HG03280 (cell line): ENCODE results near the gene MYO3B.
"Not testable (repeated sequence)": the region's sequence is repeated elsewhere in the genome, so short reads cannot be mapped to it uniquely, and the experiment has no call there.

Experiments used
- ATAC-seq: cut with Tn5 transposase; IDR thresholded peaks from one replicate; pipeline ENCODE4 v1.9.1; 2021; ENCODE audit warnings: mild to moderate bottlenecking, moderate library complexity; ENCODE audit not compliant: unreplicated experiment

Gene MYO3B

GRCh38 chr2:170582751-170583463 lies 405.0 kb downstream of the MYO3B start:
- no peak for ATAC-seq

DNA sequence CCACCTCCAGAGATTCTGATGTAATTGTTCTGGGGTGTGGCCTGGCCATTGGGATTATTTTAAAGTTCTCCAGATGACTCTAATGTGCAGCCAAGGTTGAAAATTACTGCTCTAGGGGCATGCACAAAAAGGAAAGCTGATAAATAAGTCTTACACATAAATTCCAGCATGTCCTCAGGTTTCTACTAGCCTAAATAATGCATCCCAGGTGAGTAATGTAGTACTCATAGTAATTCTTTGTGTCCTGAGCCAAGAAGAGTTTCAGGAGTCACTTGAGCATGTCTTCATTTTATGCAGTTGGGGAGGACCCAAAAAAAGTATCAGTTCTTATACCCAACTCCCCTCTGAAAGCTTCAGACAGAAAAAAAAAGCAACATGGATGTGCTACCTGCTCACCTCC lies 407.1 kb downstream of the MYO3B start:
- no peak for ATAC-seq

DNA sequence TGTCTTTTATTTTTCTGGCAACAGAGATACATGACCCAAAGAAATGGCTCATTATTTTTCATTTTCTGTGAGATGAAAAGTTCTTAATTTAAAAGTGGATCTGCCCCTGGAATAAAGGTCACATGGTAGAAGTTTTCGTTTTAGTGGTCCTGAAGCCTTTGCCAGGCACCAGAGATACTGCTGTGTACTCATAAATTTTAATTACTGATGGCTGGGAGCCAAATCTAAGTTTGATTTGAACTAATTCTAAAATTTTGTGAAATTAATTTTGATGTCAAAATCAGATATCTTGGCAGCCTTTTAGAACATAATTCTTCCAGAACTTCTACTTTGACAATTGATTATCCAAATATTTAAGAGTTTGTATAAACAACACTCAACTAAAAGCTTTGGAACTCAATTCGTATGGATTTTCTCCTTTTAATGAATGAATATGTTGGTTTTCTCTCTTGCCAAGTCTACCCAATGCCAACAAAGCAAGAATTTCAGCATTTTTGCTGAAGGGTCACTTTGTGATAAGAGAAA lies 408.7 kb downstream of the MYO3B start:
- ATAC-seq = no peak

- no peak for ATAC-seq
These were observed 409.2 kb downstream of the MYO3B start for GRCh38 chr2:170587117-170587516.

- no peak for ATAC-seq
These were observed 410.0 kb downstream of the MYO3B start for GRCh38 chr2:170587922-170588321.

DNA sequence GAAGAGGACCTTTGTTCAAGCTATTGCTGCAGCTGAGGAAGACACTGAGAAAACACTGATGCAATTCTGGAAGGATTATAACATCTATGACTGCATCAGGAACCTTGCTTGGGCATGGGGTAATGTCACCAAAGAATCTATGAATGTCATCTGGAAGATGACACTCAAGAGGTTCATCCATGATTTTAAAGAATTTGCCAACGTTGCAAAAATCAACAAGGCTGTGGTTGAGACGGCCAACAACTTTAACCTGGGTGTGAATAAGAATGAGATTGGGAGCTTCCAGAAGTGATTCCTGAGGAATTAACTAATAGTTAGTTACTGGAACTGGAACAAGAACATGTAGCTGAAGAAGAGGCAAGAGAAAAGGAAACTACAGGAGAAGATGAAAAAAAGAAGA lies 410.8 kb downstream of the MYO3B start:
- no peak for ATAC-seq

GRCh38 chr2:170596576-170596975 lies 418.6 kb downstream of the MYO3B start:
- no peak for ATAC-seq

GRCh38 chr2:170598067-170598395 lies 420.1 kb downstream of the MYO3B start:
- ATAC-seq = no peak

DNA sequence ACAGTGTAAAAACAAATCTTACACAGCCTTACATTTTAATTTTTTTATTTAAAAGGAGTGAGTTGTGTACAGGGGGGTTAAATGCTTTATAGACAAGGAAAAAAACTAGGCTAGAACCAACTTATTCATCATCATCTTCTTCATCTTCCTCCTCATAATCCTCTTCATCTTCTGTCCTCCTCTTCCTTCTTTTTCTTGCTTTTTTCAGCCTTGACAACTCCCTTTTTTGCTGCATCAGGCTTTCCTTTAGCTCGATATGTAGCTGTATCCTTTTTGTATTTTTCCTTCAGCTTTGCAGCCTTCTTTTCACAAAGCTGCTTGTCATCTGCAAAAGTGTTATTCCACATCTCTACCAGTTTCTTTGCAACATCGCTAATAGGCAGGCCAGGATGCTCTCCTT lies 423.5 kb downstream of the MYO3B start:
- no peak for ATAC-seq

GRCh38 chr2:170605862-170606261 lies 427.9 kb downstream of the MYO3B start:
- no peak for ATAC-seq

DNA sequence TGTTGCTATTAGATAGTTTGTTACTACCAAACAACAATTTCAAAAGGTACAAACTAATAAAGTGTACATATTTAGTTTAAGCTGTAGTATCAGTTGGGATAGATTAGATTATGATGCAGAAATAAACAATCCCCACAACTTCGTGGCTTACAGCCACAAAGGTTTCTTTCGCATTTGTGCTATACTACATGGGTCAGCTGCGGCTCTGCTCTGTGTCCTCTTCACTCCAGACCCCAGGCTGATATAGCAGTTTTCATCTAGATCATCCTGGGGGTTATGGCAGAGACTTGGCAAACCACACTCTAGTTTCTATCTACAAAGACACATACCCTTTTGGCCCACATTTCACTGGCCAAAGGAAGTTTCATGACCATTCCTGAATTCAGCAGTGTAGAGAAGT lies 429.2 kb downstream of the MYO3B start:
- no peak for ATAC-seq

DNA sequence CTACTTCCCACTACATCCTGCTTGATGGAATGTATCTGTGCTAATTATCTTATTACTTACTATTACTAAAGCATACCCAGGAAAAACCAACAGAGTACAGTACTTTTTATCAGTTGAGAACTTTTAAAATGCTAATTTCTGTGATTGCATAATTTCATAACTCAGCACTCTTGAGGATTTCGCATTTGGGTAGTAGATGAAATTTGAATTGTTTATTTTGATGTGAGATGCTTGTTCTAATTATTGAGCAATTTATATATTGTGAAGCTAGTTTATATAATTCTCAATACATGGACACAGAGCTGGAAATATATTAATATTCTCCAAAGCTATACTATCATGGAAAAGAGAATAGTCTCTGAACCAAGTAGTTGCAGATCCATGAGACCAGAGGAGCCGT lies 432.7 kb downstream of the MYO3B start:
- no peak for ATAC-seq

DNA sequence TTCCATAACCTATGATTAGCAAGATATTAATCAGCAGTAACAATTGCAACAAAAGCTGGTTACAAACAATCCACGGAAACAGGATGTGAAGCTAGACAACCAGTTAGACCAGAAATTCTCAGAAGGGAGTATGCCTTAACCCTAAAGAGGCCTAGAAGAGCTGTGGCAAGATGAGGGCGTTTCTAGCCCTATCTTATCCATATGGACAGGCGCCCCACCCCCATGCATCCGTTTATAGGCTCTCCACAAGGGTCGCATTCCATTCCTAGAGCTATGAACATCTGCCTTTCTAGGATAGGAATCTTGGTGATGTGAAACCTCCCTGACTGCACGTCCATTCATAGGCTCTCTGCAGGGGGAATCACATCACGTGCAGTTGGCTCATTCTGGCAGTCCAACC lies 441.0 kb downstream of the MYO3B start:
- not testable (repeated sequence) for ATAC-seq

DNA sequence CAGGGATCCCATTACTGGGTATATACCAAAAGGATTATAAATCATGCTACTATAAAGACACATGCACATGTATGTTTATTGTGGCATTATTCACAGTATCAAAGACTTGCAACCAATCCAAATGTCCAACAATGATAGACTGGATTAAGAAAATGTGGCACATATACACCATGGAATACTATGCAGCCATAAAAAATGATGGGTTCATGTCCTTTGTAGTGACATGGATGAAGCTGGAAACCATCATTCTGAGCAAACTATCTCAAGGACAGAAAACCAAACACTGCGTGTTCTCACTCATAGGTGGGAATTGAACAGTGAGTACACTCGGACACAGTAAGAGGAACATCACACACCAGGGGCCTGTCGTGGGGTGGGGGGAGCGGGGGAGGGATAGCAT lies 457.1 kb downstream of the MYO3B start:
- not testable (repeated sequence) for ATAC-seq

DNA sequence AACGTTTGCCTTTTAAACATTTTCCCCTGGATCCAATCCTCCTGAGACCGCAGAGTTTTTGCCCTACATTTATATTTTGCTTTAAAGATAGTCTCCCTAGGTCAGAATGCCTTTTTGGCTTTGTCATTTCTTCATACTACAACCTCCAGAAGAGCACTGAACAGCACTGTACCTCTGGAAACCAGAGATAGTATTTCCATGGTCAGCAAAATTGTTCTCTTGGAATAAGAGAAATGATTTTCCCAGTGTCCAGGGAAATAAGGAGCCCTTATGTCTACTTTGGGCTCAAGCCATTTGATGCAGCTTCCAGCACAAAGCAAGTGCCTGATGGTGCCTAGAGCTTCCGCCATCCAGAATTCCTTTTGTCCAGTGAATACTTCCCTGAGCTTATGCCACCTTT lies 461.7 kb downstream of the MYO3B start:
- no peak for ATAC-seq

DNA sequence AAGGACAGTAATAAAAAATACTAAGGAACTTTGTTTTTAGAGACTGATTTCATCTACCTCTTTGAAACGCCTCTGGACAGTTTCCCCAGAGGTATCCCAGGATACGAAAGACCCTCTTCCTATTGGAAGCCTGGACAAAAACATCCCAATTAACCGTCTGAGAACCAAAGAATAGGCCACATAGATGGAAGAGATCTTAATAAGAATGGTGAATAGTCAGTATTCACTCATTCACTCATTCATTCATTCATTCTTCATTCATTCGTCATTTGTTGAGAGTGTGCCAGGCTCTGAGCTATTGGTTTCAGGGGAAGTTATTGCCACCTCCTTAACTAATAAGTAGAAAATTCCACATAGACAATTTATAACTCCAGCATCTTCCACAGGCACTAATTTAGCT lies 464.0 kb downstream of the MYO3B start:
- no peak for ATAC-seq

- no peak for ATAC-seq
These were observed 465.4 kb downstream of the MYO3B start for GRCh38 chr2:170643346-170643745.

- no peak for ATAC-seq
These were observed 469.9 kb downstream of the MYO3B start for GRCh38 chr2:170647741-170648436.

DNA sequence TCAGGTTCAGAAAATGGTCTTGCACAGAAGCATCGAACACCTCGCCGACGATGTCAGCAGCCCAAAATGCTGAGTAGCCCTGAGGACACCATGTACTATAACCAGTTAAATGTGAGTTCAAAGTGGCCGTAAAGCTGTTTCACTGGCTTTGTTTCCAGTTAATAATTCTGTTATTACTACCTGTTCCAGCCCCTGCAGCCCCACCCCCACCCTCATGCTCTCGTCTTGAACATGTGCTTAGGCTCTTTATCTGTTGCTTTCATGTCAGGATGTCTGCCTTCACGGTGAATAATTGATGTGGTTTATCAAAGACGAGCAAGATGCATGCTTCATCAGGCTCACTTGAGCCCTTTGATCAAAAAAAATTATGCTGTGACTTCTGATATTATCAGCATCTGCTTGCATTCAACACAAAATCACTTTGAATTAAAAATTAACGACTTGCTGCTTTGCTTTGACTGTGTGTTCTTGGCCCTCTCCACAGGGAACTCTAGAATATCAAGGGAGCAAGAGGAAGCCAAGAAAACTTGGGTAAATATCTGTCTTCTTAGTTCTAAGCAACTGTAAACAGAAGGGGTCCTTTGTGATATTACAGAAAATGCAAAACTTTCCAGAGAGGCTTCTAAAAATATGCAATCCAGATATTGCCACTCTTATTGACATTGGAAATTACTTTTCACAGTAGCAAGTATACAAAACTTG lies 473.8 kb downstream of the MYO3B start:
- no peak for ATAC-seq

DNA sequence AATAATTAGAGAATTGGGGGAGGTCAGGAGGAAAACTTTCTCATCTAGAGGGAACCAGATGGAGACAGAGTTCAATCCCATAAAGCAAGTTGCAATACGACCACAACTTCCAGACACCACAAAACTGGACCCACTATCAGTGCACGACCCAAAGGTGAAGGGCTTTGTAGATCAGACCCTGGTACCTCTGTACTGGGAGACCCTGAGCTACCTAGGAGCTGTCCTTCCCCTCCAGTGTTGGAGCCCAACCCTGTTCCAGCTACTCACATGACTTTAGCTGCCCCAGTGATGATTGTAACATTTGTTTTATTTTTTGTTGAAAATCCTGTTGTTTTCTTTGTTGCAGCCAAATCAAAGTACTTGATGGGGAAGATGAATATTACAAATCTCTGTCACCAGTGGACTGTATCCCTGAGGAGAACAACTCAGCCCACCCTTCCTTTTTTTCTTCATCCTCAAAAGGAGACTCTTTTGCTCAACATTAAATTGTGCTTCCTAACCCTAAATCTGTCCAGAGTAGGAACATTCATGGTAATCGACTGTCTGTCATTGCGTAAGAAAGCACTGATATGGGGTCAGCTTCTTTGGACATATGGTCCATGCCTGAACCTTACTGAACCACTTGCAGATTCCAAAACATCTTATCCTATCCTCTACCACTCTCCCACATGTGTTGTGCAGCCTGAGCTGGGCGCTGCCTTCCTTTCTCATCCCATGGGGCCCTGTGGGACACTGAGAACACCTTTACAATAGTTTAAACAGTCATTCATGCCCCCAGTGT lies 474.9 kb downstream of the MYO3B start:
- no peak for ATAC-seq

DNA sequence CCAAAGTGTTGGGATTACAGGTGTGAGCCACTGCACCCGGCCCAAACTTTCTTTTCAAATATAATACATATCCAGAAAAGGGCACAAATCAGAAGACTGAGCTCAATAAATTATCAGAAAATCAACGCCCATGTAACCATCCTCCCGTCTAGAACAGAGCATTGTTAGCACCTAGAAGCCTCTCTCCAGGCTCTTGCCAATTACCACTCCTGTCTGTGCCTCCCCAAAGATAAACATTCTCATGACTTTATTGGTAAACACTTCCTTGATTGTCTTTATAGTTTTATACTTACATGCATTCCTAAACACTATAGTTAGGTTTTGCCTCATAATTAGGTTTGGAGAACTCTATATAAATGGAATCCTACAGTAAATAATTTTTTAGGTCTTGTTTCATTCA lies 478.7 kb downstream of the MYO3B start:
- ATAC-seq = no peak
